Islet precursor cell (in vitro differentiated cells): ENCODE results near the gene KRT25.
A peak's percentile ranks its signal among the peaks of the same experiment; 100 is the strongest.

Experiments used
- DNase-seq: peaks from one replicate; pipeline ENCODE4 v3.0.0-alpha.2; 2018

KRT25 gene, protein sequence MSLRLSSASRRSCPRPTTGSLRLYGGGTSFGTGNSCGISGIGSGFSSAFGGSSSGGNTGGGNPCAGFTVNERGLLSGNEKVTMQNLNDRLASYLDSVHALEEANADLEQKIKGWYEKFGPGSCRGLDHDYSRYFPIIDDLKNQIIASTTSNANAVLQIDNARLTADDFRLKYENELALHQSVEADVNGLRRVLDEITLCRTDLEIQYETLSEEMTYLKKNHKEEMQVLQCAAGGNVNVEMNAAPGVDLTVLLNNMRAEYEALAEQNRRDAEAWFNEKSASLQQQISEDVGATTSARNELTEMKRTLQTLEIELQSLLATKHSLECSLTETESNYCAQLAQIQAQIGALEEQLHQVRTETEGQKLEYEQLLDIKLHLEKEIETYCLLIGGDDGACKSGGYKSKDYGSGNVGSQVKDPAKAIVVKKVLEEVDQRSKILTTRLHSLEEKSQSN

DNA sequence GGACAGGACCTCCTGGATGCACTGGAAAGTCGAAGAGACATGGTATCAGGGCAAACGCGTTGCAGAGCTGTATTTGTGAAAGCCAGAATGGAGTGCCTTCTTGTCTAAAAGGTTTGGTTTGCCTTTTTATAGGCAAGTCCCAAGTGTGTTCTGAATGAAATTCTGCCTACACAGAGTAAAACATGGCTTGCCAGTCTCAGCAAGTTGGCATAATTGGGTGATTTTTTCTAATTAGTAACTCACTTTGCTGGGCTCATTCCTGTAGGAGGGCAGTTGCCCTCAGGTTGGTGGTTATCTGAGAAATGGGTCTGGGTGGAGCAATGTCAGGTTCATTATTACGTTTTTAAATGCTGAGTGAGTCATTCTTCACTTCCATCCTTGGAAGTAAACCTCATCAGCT, at the start of gene KRT25:
TSS of gene KRT25 (minus strand) at position 101 of the 400 bp plus-strand sequence. CDS start at position 41, 60 bp downstream.
- no peak for DNase-seq

DNA sequence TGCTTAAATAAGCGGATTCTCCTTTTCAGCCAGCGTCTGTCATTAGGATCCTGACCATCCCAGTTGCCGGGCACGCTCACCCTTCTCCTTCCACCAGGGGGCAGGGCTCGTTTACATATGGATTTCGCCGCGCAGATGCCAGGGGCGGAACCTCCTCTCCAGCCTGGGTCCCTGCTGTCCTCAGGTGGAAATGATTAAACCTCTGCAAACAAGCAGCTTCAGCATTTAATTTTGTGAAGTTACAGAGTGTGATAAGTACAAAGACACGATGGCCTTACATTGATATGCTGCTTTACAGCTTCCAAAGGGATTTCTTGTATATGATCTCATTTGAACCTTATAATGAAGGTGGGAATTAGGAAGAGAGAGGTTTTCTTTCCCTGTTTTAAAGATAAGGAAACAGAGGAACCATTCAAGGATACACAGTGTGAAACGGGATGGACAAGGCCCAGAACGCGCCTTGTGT, 48.5 kb upstream of the KRT25 start:
- DNase-seq: peak; percentile 87

DNA sequence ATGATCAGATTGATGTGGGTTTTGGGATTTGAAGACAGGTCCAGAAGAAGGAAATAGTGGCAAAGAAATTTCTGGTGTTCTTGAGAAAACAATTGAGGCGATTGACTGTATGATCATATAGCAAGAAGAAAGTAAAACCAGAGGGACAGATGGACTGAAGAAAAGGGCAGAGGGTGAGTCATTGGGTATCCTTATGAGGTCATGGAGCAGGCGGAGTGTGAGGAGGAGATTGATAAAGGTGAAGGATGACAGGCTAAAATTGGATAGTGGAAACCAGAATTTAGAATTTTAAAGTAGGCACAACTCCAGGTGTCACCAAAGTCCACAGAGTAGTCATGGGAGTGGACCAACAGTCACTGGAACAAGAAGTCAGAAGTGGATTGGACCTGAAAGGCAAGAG, 46.0 kb upstream of the KRT25 start:
- DNase-seq: no peak

DNA sequence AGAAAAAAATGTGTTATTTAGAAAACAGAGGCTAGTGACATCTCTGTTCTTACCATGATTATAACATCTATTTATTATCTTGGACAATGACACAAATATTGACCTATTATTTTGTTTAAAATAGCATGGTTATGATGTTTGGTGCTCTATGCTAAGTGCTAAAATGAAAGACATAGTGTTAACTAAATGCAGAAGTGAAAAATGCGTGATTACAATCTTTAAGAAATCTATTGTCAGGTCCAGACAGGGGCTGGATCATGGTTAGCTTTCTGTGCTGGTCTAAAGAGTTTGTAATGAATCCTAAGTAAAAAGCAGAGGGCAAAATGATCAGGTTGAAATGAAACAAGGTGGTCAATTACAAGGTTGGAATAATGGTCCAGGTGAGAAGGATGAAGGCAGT, 45.2 kb upstream of the KRT25 start:
- DNase-seq: no peak

DNA sequence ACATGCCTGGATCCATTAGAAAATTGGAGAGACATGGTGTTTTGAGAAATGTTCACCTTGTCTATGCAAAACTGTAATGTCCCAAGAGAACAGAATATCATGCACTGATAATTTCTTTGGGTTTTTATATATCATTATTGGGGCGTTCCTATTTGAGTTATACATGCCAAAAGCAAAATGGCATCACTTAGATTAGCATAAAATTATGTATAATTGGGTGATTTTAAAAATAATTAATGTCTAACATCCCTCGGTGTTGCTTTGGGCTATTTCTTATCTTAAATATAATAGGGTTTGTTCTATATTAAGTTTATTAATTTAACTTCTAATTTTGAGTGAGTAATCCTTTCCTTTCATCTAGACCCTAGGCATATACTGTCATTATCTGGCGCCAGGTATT, 44.7 kb upstream of the KRT25 start, which contains the start of gene KRT28:
TSS of gene KRT28 (minus strand) at position 101 of the 400 bp plus-strand sequence. CDS start at position 35, 66 bp downstream.
- DNase-seq: no peak

DNA sequence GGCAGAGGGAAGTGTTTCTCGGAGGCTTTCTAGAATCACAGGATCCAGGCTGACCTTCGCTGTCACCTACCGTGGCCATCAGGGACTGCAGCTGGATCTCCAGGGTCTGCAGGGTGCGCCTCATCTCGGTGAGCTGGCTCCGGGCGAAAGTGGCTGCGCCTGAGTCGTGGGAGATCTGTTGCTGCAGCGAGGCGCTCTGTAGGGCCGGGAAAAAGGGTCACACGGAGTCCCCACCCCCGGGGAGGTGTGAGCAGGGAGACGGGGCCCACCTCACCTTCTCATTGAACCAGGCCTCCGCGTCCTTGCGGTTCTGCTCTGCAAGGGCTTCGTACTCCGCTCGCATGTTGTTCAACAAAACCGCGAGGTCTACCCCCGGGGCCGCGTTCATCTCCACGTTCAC, 41.7 kb upstream of the KRT25 start:
- DNase-seq: no peak

DNA sequence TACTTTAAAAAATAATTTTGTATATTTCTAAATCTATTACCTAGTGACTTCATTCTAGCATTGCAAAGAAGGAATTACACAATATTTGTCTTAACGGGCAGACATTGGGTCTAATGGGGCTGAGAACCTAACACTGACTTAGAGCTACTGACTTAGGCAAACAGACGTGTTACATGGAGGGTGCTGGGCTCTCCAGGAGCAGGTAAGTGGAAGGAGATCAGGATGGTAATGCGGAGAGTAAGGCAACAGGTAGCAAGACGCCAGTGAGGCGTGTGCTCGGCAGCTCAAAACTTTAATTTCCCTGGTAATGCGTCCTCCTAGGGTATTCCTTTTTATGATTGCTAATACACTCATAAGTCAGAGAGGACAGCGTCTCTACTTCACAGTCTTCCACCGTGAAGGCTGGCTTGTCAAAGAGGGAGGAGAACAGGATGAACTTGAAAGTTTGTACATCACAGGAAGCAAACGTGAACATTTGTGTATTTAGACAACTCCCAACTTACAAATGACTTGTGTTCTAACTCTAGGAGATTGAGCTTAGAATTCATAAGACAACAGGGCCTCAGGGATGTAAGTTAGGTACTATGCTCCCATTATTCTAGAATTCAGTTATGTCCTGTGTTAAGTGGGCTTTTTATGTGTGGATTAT, 40.0 kb upstream of the KRT25 start:
- DNase-seq: no peak

DNA sequence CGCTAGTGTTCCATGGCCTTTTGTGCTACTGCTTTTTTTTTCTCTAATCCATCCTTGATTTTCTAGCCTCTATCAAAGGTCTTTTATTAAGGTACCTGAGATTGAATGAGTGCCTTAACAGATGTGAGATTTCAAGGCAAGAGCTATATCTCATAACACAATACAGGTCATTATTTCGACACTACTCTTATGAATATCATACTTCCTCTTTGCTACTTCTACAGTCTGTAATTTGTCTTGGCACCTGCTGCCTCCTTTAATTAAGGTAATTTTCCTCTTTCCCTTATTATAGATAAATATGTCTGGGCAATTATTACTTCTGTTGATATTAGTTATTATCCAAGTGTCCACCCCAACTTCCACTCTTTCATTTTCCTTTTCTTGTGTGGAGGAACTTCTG, 39.3 kb upstream of the KRT25 start:
- no peak for DNase-seq

DNA sequence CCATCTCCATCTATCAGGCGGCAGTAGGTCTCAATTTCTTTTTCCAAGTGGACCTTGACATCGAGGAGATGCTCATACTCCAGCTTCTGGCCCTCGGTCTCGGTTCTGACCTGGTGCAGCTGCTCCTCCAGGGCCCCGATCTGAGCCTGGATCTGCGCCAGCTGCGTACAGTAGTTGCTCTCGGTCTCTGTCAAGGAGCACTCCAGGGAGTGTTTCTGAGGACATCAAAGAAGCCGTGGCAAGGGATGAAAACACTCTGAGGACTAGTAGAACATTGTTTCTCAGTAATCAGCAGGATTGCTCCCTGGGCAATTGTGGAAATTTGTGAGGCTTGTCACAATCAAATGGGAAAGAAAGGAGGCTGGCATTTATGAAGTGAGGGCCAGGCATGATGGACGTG, 38.7 kb upstream of the KRT25 start:
- no peak for DNase-seq

DNA sequence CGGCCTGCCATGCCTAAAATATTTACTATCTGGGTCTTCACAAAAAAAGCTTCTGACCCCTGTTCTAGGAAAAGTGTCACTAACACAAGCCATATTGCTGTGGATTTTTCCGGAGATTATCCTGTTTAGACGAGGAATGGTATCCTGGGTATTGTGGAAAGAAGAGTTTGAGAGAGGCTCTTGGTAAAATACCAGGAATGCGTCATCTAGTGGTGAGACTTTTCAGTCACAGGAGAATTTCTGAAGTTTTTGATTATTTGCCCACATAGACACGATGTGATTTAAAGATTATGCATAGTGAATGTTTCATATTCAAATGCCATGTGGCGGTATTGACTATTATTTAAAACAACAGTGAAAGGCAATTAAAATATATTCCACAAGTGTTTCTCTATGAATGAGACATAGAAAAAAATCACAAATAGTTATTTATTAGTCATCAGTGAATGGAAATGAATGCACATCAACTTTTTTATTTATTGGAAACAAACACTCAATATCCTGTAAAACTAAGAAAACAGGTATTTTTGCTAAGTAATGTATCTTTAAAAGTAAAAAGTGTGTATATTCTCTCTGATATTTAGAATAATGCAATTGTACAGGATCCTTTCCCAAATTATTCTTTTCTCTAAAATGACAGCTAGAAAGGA, 36.8 kb upstream of the KRT25 start:
- no peak for DNase-seq

DNA sequence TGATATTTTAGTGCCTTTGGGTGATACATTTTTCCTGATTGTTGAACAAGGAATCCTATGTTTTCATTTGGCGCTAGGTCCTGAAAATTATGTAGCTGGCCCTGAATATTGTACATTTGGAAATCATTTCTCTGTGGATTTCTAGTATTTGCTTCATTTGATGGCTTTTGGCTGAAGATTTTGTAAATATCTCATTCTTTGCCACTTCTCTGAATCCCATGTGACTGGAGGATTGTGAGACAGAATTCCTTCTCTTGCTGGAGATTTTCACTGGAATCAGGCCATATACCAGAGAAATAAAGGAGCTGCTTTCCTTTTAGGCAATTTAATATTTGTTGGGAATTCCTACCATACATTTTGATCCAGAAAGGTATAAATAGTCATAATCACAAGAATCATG, 36.0 kb upstream of the KRT25 start:
- DNase-seq: no peak

DNA sequence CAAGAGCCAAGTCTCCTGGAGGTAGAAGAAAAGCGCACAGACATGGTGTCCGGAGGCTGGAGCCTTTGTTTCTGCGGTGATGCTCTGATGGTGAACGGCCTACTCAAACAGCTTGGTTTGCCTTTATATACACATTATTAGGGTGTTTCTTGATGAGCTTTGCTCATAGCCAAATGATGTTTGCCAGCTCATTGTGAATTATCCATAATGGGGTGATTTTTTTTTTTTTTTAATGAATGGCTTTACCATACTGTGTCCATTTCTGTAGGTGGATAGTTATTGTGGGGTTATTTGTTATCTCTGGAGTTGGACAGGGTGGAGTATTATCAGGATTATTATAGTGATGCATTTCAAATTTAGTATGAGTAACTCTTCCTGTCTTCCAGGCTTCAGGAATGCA, 27.3 kb upstream of the KRT25 start, which contains the start of gene KRT27:
TSS of gene KRT27 (minus strand) at position 101 of the 400 bp plus-strand sequence. CDS start at position 44, 57 bp downstream.
- no peak for DNase-seq

DNA sequence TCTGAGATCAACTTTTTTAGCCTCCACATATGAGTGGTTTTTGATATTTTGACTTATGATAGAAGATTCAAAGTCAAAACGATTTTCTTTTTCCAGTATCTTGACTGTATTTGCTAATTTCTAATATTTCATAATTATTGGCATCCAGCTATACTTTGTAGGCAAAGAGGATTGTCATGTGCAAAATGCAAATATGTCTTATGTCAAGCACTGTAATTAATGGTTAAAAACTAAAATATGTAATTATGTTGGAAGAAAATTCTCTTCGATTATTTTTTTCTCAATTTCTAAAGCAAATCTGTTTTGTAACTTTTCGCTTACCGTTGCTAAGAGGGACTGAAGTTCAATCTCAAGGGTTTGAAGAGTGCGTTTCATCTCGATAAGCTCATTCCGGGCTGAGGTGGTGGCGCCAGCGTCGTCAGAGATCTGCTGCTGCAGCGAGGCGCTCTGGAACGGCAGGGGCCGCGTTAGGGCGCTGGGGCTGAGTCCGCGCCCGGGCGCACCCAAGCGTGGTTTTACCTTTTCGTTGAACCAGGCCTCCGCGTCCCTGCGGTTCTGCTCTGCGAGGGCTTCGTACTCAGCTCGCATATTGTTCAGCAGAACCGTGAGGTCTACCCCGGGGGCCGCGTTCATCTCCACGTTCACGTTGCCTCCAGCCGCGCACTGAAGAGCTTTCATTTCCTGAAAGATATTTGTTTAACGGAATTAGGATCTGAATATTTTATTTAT, 24.2 kb upstream of the KRT25 start:
- no peak for DNase-seq

DNA sequence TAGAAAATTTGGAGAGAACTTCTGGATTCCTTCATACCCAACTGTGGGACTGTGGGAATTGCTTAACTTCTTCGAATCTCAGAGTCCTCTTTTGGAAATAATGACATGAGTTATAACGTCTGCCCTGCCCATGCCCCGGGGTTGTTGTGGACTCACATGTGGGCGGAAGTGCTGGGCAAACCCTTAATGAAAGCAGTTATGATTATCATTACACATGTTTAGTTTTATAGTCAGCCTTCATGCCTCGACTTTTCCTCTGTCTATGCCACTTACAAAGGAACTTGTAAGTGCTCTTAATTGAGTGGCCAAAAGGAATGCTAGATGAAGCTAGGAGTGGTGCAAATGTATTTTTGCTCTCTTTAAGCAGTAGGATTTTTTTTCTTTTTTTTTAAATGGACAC, 23.3 kb upstream of the KRT25 start:
- DNase-seq: no peak

DNA sequence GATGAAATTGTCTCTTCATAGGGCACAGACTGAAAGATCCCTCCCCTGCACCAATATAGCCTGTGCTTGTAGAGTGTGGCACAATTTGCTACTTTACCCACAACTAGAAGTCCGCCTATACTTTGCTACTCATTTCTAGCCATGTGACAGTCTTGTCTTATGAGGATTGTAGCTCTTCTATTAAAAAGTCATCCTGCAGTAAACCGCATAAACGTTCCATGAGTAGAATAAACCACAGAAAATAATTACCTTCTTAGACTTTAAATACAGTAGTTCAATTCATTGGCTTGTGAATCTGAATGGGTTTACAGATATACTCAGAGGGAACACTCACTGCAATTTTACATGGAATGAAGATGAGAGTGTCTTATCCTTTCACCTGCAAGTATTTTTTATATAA, 22.8 kb upstream of the KRT25 start:
- no peak for DNase-seq

DNA sequence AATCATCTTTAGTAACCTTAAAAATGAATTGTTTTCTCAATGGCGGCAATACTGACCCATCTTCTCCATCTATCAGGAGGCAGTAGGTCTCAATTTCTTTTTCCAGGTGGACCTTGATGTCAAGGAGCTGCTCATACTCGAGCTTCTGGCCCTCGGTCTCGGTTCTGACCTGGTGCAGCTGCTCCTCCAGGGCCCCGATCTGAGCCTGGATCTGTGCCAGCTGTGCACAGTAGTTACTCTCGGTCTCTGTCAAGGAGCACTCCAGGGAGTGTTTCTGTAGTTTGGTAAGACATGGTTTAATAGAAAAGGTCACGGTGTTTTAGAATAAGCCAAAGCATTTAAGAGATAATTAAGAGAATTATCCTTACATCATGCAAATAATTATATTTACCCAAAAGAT, 22.3 kb upstream of the KRT25 start:
- no peak for DNase-seq

DNA sequence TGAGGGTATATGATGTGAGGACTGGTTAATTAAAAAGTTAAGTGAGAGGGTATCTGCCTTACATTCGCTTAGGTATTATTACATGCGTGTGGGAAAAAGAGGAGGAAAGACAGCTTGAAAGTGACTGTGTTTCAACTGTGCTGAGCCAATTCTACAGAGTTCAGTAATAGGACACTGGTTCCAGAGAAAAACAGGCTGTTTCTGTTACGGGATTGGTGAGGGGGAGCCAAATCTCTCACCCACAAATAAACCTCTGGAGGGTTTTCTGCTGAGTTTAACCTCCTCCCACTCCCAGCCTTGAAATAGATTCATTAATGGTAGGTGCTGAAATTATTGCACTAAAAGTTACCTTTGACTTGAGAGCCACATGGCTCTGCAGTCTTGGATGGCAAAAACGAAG, 20.8 kb upstream of the KRT25 start:
- no peak for DNase-seq

DNA sequence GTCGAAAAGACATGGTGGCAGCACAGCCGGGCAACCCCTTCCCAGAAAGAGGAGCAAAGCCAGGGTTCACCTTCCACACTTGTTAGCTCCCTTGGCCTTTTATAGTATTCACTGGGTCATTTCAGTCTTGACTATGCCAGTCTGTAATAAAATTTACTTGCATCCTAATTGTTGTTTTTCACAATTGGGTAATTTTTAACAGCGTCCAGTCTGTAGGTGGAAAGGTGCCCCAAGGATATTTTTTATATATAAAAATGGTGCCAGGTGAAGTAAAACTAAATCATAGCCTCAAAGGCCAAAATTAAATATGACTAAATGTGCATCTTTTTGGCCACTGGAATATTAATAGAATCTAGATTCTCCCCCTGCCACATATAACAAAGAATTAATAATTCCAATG, 17.0 kb upstream of the KRT25 start, which contains the start of gene KRT26:
TSS of gene KRT26 (minus strand) at position 101 of the 400 bp plus-strand sequence. CDS start at position 13, 88 bp downstream.
- DNase-seq: no peak

DNA sequence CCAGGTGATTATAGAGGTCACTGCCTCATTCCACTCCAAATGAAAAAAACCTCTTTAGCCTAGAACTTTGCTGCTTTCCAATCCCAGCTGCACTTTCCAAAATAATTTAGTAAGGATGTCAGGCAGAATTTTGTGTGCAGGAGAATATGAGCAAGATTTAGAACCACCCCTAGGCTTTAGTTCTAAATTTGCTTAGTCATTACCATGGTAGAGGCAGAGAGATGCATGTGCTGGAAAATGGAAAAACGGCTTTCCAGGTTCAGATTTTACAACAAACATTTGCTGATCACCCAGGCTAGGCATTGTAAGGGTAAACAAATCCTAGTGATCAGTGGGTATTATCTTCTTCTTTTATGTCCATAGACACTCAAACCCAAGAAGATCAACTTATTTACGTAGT, 10.5 kb upstream of the KRT25 start:
- DNase-seq: no peak

DNA sequence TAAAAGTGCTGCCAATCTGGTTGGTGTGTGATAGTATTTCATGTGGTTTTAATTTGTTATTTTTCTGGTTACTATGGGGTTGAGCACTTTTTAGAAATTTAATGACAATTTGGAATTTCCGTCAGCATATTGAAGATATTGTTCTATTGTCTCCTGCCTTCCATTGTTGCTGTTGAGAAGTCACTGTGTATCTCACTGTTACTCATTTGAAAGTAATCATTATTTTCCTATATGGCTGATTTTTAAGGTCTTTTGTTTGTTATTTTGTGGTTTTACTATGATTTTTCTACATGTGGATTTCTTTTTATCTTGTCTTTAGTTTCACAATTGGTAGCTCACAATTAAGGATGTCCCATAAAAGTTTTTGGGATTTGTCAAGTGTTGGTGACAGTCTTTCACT, 8.6 kb upstream of the KRT25 start:
- no peak for DNase-seq

DNA sequence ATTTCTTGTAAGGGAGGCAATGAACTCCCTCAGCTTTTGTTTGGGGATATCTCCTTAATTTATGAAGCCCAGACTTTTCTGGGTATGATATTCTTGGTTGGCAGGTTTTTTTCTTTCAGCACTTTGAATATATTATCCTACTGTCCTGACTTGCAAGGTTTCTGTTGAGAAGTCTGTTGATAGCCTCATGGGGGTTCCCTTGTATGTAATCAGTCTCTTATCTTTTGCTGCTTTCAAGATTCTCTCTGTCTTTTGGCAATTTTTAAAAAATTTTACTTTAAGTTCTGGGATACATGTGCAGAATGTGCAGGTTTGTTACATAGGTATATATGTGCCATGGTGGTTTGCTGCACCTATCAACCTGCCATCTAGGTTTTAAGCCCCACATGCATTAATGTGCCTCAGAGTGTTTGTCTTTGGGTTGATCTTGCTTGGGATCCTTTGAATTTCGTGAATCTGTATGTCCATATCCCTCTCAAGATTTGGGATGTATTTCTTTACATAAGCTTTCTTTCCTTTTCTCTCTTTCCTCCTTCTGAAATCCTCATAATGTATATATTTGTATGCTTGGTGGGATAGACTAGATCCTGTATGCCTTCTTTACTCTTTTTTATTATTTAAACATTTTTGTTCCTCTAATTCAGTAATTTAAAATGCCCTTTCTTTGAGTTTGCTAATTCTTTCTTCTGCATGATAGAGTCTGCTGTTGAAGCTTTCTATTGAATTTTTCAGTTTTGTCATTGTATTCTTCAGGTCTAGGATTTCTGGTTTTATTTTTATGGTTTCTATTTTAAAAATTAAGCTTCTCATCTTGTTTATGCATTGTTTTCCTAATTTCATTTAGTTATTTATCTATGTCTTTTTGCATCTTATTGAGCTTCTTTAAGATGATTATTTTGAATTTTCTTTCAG, 5.2 kb upstream of the KRT25 start:
- DNase-seq: no peak

DNA sequence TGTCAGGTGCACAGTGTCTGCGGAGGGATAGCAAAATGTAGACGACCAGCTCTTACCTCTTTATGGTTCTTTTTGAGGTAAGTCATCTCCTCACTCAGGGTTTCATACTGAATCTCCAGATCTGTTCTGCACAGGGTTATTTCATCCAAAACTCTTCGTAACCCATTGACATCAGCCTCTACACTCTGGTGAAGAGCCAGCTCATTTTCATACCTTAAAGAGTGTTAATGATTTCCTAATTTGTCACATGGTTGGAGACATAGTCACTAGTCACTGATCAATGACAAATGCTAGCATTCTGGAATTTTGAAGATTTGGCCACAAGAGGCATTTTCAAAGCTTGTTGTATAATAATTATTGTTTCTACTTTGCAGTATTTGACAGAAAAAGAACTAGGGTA, 1.3 kb downstream of the KRT25 start:
- no peak for DNase-seq
